Right atrium auricular region (tissue), 2 donors: ENCODE results near the gene THSD7B. TPM values are rescaled to one million over a fixed set of nuclear protein-coding genes. Genes with fewer than 3 reads are reported as not detected.
"Not testable (repeated sequence)": the region's sequence is repeated elsewhere in the genome, so short reads cannot be mapped to it uniquely, and the experiment has no call there.

ENCODE experiments used
- DNase-seq: peaks from one replicate; pipeline ENCODE4 v3.0.0-alpha.2; 2019; ENCODE audit warnings: low spot score
- H3K27ac ChIP-seq, 2 donors: fragments of 200-600 bp; sonication (generic); 1 replicate in 1 of 2; 2 replicates in 1 of 2; pipeline ENCODE4 v1.5.1; 2016 to 2019
- H3K27me3 ChIP-seq, 2 donors: fragments of 200-600 bp; sonication (generic); one replicate each; pipeline versions ENCODE4 v1.5.1 to v1.6.0; 2017 to 2019
- H3K36me3 ChIP-seq: fragments of 200-600 bp; sonication (generic); one replicate; pipeline ENCODE4 v1.5.1; 2016
- H3K4me1 ChIP-seq, 2 donors: fragments of 200-600 bp; sonication (generic); one replicate each; pipeline versions ENCODE4 v1.5.1 to v1.6.0; 2017 to 2019
- H3K4me3 ChIP-seq, 2 donors: fragments of 200-600 bp; sonication (generic); 1 replicate in 1 of 2; 2 replicates in 1 of 2; pipeline ENCODE4 v1.5.1; 2017 to 2019; ENCODE audit warnings: mild to moderate bottlenecking in 1 of 2, moderate library complexity in 1 of 2
- H3K9me3 ChIP-seq, 2 donors: fragments of 200-600 bp; sonication (generic); one replicate each; pipeline ENCODE4 v1.5.1; 2019
- total RNA-seq, 2 donors: library from RNA; depleted of rRNA; stranded (reverse); fragments of >200 nt; gene quantifications; one replicate each; pipeline ENCODE4 v1.1.0, GENCODE V29; 2016
- TF ChIP-seq, protein P1 (sequence below), 2 donors: fragments of 200-600 bp; sonication (generic); IDR thresholded peaks; one replicate each; pipeline ENCODE4 v1.5.1; 2019; ENCODE audit warnings: antibody characterized with exemption in 2 of 2

The THSD7B gene
- total RNA-seq, 2 donors from 2014 or later: 0.07 to 0.08 TPM

GRCh38 chr2:137049518-137049917 lies 284.2 kb downstream of the THSD7B start:
- TF ChIP-seq, protein P1, sequence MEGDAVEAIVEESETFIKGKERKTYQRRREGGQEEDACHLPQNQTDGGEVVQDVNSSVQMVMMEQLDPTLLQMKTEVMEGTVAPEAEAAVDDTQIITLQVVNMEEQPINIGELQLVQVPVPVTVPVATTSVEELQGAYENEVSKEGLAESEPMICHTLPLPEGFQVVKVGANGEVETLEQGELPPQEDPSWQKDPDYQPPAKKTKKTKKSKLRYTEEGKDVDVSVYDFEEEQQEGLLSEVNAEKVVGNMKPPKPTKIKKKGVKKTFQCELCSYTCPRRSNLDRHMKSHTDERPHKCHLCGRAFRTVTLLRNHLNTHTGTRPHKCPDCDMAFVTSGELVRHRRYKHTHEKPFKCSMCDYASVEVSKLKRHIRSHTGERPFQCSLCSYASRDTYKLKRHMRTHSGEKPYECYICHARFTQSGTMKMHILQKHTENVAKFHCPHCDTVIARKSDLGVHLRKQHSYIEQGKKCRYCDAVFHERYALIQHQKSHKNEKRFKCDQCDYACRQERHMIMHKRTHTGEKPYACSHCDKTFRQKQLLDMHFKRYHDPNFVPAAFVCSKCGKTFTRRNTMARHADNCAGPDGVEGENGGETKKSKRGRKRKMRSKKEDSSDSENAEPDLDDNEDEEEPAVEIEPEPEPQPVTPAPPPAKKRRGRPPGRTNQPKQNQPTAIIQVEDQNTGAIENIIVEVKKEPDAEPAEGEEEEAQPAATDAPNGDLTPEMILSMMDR (IDR thresholded peaks at IDR 0.05): no peak
- H3K36me3 ChIP-seq: no peaks in the 10 kb centered on the region
- H3K4me1 ChIP-seq: no peaks in the 10 kb centered on the region
- H3K4me3 ChIP-seq: no peak overlapping the region
- H3K27me3 ChIP-seq: no peaks in the 10 kb centered on the region
- H3K27ac ChIP-seq: no peak overlapping the region
- no peaks in the 10 kb centered on the region for H3K9me3 ChIP-seq
- no peak for DNase-seq

DNA sequence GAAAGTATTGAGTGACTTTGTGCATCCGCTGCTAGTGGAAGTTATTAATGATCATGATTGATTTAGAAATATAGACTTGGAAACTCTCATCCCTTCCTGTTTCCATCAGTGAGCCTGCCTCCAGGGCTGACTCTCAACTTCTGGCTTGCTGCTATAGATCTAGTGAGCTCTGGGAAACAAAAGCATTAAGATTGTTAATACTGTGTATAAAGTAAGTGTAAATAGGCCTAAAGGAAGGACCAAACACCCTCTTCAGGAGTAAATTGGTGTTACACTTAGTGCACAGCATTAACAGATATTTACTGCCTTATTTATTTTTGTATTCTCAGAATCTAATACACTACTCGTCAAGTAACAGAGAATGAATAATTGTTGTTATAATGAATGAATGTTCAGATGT lies 285.6 kb downstream of the THSD7B start:
- Histone ChIP-seq H3K36me3 (no peaks in the 10 kb centered on the region), H3K4me1 (no peaks in the 10 kb centered on the region), H3K4me3 (no peak overlapping the region), H3K27me3 (no peaks in the 10 kb centered on the region), H3K9me3 (no peaks in the 10 kb centered on the region), H3K27ac (no peak overlapping the region)
- TF ChIP-seq, protein P1 (IDR thresholded peaks at IDR 0.05): no peak
- no peak for DNase-seq

DNA sequence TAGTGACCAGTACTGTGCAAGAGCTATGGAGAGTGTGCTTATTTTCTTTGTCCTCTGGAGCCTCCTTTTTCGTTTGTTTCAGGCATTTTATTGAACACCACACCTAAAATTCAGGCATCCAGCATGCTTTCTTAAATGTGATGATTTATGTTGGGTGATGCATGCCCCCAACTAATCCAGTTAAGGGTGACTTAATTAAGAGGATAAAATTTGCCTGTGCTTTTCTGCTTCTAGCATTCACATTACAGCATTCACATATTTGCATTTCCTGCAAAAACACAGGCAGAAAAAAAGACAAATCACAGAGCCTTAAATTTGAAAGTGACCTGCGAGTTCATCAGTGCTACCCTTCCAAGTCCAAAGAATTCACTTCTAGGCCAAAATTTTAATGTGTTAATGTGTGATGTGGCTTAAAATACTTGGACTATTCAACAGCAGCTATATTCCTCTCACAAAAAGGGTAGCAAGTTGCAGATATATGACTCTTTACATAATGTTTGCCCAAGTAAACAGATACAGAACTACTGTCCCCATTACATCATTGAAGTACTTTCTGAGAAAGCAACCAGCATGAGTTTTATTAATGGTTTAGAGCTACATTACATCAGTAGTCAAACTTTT lies 286.5 kb downstream of the THSD7B start:
- Histone ChIP-seq H3K27me3 (no peaks in the 10 kb centered on the region), H3K4me3 (no peak overlapping the region), H3K4me1 (no peaks in the 10 kb centered on the region), H3K27ac (no peak overlapping the region), H3K9me3 (no peaks in the 10 kb centered on the region), H3K36me3 (no peaks in the 10 kb centered on the region)
- TF ChIP-seq, protein P1 (IDR thresholded peaks at IDR 0.05): no peak
- no peak for DNase-seq

GRCh38 chr2:137056704-137057103 lies 291.4 kb downstream of the THSD7B start:
- no peaks in the 10 kb centered on the region for H3K4me1 ChIP-seq
- DNase-seq: no peak
- no peak overlapping the region for H3K27ac ChIP-seq
- no peak overlapping the region for H3K4me3 ChIP-seq
- TF ChIP-seq, protein P1 (IDR thresholded peaks at IDR 0.05): no peak
- H3K27me3 ChIP-seq: no peaks in the 10 kb centered on the region
- H3K36me3 ChIP-seq: no peaks in the 10 kb centered on the region
- H3K9me3 ChIP-seq: no peaks in the 10 kb centered on the region

DNA sequence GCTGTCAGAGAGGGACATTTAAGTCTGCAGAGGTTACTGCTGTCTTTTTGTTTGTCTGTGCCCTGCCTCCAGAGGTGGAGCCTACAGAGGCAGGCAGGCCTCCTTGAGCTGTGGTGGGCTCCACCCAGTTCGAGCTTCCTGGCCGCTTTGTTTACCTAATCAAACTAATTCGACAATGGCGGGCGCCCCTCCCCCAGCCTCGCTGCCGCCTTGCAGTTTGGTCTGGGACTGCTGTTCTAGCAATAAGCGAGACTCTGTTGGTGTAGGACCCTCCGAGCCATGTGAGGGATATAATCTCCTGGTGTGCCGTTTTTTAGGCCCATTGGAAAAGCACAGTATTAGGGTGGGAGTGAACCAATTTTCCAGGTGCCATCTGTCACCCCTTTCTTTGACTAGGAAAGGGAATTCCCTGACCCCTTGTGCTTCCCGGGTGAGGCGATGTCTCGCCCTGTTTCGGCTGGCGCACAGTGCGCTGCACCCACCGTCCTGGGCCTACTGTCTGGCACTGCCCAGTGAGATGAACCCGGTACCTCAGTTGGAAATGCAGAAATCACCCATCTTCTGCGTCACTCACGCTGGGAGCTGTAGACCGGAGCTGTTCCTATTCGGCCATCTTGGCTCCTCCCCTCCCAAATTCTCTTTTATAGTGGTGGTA lies 310.9 kb downstream of the THSD7B start:
- not testable (repeated sequence) for H3K27ac ChIP-seq, H3K36me3 ChIP-seq, H3K27me3 ChIP-seq, H3K4me1 ChIP-seq, H3K4me3 ChIP-seq, H3K9me3 ChIP-seq, DNase-seq

DNA sequence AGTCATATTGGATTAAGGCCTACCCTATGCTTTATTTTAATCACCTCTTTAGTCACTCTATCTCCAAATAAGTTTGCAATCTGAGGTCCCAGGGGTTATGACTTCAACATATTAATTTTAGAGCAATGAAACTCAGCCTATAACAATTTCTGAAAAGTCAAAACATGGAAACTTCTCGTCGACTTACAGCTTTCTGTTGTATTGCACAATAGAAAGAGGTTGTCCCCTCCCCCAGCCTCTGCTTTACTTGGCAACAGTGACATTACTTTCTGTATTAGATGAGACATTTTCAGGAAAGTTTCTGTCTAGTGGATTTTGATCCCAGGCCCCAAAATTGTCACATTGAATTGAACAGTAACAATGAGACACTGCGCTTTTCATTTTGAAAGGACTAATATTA lies 326.4 kb downstream of the THSD7B start:
- Histone ChIP-seq H3K27me3 (no peaks in the 10 kb centered on the region), H3K27ac (no peak overlapping the region), H3K4me1 (no peaks in the 10 kb centered on the region), H3K9me3 (no peaks in the 10 kb centered on the region), H3K36me3 (no peaks in the 10 kb centered on the region), H3K4me3 (no peak overlapping the region)
- TF ChIP-seq, protein P1 (IDR thresholded peaks at IDR 0.05): no peak
- DNase-seq: no peak
